Endodermal cell (in vitro differentiated cells): Measurements from ENCODE around the gene FITM2. TPM values are rescaled to one million over a fixed set of nuclear protein-coding genes. Genes with fewer than 3 reads are reported as not detected.

Experiments
- DNase-seq: peaks from one replicate; pipeline ENCODE4 v3.0.0-alpha.2; 2017
- H3K27ac ChIP-seq: 2 replicates; pipeline ENCODE4 v1.5.1; 2013; ENCODE audit warnings: mild to moderate bottlenecking, low read depth, low read length, moderate library complexity
- H3K27me3 ChIP-seq: 2 replicates; pipeline ENCODE4 v1.6.1; 2013; ENCODE audit warnings: mild to moderate bottlenecking, low read length, moderate library complexity; ENCODE audit not compliant: insufficient read depth, control insufficient read depth, poor library complexity, severe bottlenecking
- H3K36me3 ChIP-seq: 2 replicates; pipeline ENCODE4 v1.7.0; 2013; ENCODE audit warnings: mild to moderate bottlenecking, low read length, moderate library complexity; ENCODE audit not compliant: control insufficient read depth, insufficient read depth
- H3K4me1 ChIP-seq: one replicate; pipeline ENCODE4 v1.7.0; 2013; ENCODE audit warnings: low read length; ENCODE audit not compliant: control insufficient read depth, insufficient read depth
- H3K4me3 ChIP-seq: 2 replicates; pipeline ENCODE4 v1.5.1; 2013; ENCODE audit warnings: mild to moderate bottlenecking, low read length, moderate library complexity
- H3K9ac ChIP-seq: 2 replicates; pipeline ENCODE4 v1.6.1; 2013; ENCODE audit warnings: mild to moderate bottlenecking, low read length, moderate library complexity; ENCODE audit not compliant: poor library complexity, severe bottlenecking; ENCODE audit errors: extremely low read depth
- H3K9me3 ChIP-seq: 2 replicates; pipeline ENCODE4 v1.6.1; 2013; ENCODE audit warnings: mild to moderate bottlenecking, low read length, moderate library complexity; ENCODE audit not compliant: control insufficient read depth
- H3K27ac Mint-ChIP-seq: 2 replicates; pipeline ENCODE4 v1.8.0; 2020; ENCODE audit warnings: mixed read lengths
- H3K27me3 Mint-ChIP-seq: 2 replicates; pipeline ENCODE4 v1.8.0; 2021; ENCODE audit warnings: mild to moderate bottlenecking, mixed read lengths; ENCODE audit not compliant: insufficient read depth
- H3K36me3 Mint-ChIP-seq: 2 replicates; pipeline ENCODE4 v1.8.0; 2020; ENCODE audit warnings: low read depth, mixed read lengths
- H3K4me1 Mint-ChIP-seq: 2 replicates; pipeline ENCODE4 v1.8.0; 2020; ENCODE audit warnings: mixed read lengths
- H3K4me3 Mint-ChIP-seq: 2 replicates; pipeline ENCODE4 v1.8.0; 2020; ENCODE audit warnings: mild to moderate bottlenecking, moderate library complexity, mixed read lengths
- H3K9me3 Mint-ChIP-seq: 2 replicates; pipeline ENCODE4 v1.8.0; 2020; ENCODE audit warnings: mild to moderate bottlenecking, mixed read lengths
- WGBS, 2 experiments: methylation state at CpG; one replicate each; pipeline versions ENCODE4 v1.1.5 to v1.1.7; 2013; ENCODE audit warnings: missing lambda C conversion rate in 2 of 2, mixed read lengths in 1 of 2; ENCODE audit not compliant: insufficient coverage in 1 of 2, insufficient read length in 1 of 2; 5-methylcytosine and 5-hydroxymethylcytosine counted together
- total RNA-seq, 2 donors: library from RNA; stranded (reverse); fragmentation: NEBNext Ultra II Directional in 1 of 2; extraction: Animal tissue kit (Norgen Biotek cat#: 25700) in 1 of 2; gene quantifications; 2 replicates in 1 of 2; 3 replicates in 1 of 2; pipeline ENCODE4 v1.2.1, GENCODE V29; 2021
- TF ChIP-seq, protein P1 (sequence below): fragments of 200-600 bp; sonication (generic); conservative IDR thresholded peaks from 2 replicates; pipeline ENCODE4 v1.5.0; 2021; ENCODE audit warnings: antibody characterized with exemption, mild to moderate bottlenecking

Gene FITM2
- total RNA-seq, 2 donors from 2014 or later: 2.4 to 2.9 TPM

DNA sequence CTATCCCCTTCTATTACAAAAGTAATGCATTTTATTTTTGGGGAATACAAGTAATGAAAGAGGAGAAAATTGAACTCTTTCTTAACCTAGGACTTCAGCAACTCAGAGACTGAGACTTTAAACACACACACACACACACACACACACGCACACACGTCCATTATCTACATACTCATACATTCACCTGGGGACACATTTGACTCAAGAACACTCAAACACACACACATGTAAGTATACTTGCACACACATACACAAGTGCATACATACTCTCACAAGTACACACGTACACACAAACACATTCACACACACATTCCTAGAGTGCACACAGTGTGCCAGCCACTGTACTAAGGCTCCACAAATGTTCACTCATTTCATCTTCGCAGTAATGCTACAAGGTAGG, 23.7 kb upstream of the FITM2 start:
- H3K4me3 ChIP-seq: no peak overlapping the region

DNA sequence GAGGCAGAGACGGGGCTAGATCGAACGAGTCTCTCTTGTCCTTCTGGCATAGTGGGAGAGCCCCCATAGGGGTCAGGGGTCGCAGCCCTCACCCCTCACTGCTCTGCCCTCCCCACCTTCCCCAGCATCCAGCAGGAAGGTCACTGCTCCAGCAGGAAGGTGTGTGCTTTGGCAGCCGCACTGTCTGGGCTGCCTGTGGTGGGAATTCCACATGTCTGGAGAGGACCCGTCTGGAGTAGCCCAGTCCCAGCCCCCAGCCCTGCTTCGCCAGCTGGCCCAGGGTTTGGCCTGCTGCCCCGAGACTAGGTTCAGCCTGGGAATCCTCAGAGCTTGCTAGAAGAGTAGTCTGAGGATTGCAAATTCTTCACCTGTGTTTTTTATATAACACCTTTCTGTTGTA, 23.3 kb upstream of the FITM2 start:
- Histone ChIP-seq H3K9ac (no peak overlapping the region), H3K27ac (peak overlapping the region; percentile 36), H3K36me3 (no peaks in the 10 kb centered on the region), H3K9me3 (no peaks in the 10 kb centered on the region), H3K4me1 (no peaks in the 10 kb centered on the region), H3K27me3 (no peaks in the 10 kb centered on the region), H3K4me3 (no peak overlapping the region)
- Mint-ChIP-seq H3K27ac (no peak overlapping the region), H3K4me1 (peaks cover 4% of the 10 kb centered on the region), H3K27me3 (no peaks in the 10 kb centered on the region), H3K36me3 (no peaks in the 10 kb centered on the region), H3K4me3 (no peak overlapping the region), H3K9me3 (no peaks in the 10 kb centered on the region)
- WGBS, 2 experiments: 84 to 88% methylated on average over 4 to 8 of the region's 8 CpGs
- TF ChIP-seq, protein P1, sequence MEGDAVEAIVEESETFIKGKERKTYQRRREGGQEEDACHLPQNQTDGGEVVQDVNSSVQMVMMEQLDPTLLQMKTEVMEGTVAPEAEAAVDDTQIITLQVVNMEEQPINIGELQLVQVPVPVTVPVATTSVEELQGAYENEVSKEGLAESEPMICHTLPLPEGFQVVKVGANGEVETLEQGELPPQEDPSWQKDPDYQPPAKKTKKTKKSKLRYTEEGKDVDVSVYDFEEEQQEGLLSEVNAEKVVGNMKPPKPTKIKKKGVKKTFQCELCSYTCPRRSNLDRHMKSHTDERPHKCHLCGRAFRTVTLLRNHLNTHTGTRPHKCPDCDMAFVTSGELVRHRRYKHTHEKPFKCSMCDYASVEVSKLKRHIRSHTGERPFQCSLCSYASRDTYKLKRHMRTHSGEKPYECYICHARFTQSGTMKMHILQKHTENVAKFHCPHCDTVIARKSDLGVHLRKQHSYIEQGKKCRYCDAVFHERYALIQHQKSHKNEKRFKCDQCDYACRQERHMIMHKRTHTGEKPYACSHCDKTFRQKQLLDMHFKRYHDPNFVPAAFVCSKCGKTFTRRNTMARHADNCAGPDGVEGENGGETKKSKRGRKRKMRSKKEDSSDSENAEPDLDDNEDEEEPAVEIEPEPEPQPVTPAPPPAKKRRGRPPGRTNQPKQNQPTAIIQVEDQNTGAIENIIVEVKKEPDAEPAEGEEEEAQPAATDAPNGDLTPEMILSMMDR: no peak
- no peak for DNase-seq

More for the DNA sequence above, 23.7 kb upstream of the FITM2 start:
- H3K36me3 ChIP-seq: no peaks in the 10 kb centered on the region
- H3K4me1 Mint-ChIP-seq: peaks cover 4% of the 10 kb centered on the region
- no peak overlapping the region for H3K9ac ChIP-seq
- 86 to 93% methylated on average over 4 of the region's 4 CpGs for WGBS, 2 experiments
- no peak overlapping the region for H3K27ac ChIP-seq
- no peaks in the 10 kb centered on the region for H3K27me3 Mint-ChIP-seq
- DNase-seq: no peak
- H3K4me3 Mint-ChIP-seq: no peak overlapping the region
- H3K36me3 Mint-ChIP-seq: no peaks in the 10 kb centered on the region
- TF ChIP-seq, protein P1: no peak
- no peaks in the 10 kb centered on the region for H3K27me3 ChIP-seq
- no peaks in the 10 kb centered on the region for H3K9me3 ChIP-seq
- no peaks in the 10 kb centered on the region for H3K9me3 Mint-ChIP-seq
- H3K27ac Mint-ChIP-seq: no peak overlapping the region
- H3K4me1 ChIP-seq: no peaks in the 10 kb centered on the region

- no peaks in the 10 kb centered on the region for H3K4me1 ChIP-seq
- no peaks in the 10 kb centered on the region for H3K27me3 Mint-ChIP-seq
- 91% methylated on average over 2 of the region's 2 CpGs; no CpG with 5 or more reads in 1 of the 2 experiments for WGBS, 2 experiments
- TF ChIP-seq, protein P1: no peak
- no peak overlapping the region for H3K4me3 ChIP-seq
- H3K27ac ChIP-seq: no peak overlapping the region
- no peaks in the 10 kb centered on the region for H3K36me3 Mint-ChIP-seq
- no peak overlapping the region for H3K27ac Mint-ChIP-seq
- no peaks in the 10 kb centered on the region for H3K9me3 ChIP-seq
- H3K4me3 Mint-ChIP-seq: no peak overlapping the region
- no peaks in the 10 kb centered on the region for H3K36me3 ChIP-seq
- H3K4me1 Mint-ChIP-seq: peaks cover 4% of the 10 kb centered on the region
- H3K27me3 ChIP-seq: no peaks in the 10 kb centered on the region
- no peak for DNase-seq
- no peaks in the 10 kb centered on the region for H3K9me3 Mint-ChIP-seq
- H3K9ac ChIP-seq: no peak overlapping the region
Measured at GRCh38 chr20:44331201-44331600, 20.2 kb upstream of the FITM2 start.
